MM.1S (cell line): Measurements from ENCODE around the gene PKP2.

Experiments used
- EZH2 ChIP-seq: fragments of 300-600 bp; sonication (generic); optimal IDR thresholded peaks from 2 replicates; pipeline ENCODE3; 2017; ENCODE audit warnings: low read depth, mild to moderate bottlenecking, antibody characterized with exemption, low read length, mixed read lengths
- EZH2phosphoT487 ChIP-seq: fragments of 300-600 bp; sonication (generic); IDR thresholded peaks from 2 replicates; pipeline ENCODE4 v1.6.1; 2018; ENCODE audit warnings: antibody characterized with exemption, low read length
- TF ChIP-seq, protein P1 (sequence below): fragments of 300-600 bp; sonication (generic); IDR thresholded peaks from 2 replicates; pipeline ENCODE4 v1.5.1; 2016; ENCODE audit warnings: antibody characterized with exemption, low read length, mixed read lengths

DNA sequence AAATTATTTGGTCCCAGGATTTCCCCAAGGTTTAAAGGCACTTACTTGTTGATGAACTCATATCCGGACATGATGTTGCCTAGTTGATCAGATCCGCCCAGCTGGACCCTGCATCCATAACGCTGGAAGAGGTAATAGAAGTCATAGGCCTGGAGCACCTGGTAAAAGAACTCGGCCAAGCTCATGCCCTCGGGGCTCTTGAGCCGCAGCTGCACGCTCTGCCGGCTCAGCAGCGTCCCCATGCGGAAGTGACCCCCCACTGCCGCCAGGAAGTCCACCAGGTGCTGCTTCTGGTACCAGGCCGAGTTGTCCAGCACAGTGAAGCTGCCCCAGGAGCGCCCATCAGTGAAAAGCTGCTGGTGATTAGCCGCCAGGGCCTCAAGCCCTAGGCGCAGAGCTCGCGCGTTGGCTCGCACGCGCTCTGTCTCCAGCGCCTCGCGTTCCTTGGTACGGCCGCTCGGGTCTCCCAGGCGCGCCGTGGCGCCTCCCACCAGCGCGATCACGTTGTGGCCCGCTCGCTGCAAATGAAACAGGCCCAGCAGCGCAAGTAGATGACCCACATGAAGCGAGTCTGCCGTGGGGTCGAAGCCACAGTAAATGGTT lies 141.4 kb downstream of the PKP2 start:
- no peak for TF ChIP-seq EZH2
- TF ChIP-seq, protein P1, sequence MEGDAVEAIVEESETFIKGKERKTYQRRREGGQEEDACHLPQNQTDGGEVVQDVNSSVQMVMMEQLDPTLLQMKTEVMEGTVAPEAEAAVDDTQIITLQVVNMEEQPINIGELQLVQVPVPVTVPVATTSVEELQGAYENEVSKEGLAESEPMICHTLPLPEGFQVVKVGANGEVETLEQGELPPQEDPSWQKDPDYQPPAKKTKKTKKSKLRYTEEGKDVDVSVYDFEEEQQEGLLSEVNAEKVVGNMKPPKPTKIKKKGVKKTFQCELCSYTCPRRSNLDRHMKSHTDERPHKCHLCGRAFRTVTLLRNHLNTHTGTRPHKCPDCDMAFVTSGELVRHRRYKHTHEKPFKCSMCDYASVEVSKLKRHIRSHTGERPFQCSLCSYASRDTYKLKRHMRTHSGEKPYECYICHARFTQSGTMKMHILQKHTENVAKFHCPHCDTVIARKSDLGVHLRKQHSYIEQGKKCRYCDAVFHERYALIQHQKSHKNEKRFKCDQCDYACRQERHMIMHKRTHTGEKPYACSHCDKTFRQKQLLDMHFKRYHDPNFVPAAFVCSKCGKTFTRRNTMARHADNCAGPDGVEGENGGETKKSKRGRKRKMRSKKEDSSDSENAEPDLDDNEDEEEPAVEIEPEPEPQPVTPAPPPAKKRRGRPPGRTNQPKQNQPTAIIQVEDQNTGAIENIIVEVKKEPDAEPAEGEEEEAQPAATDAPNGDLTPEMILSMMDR: peak; percentile 92
- no peak for TF ChIP-seq EZH2phosphoT487
